ENCODE results near the gene UGT1A8.

DNA sequence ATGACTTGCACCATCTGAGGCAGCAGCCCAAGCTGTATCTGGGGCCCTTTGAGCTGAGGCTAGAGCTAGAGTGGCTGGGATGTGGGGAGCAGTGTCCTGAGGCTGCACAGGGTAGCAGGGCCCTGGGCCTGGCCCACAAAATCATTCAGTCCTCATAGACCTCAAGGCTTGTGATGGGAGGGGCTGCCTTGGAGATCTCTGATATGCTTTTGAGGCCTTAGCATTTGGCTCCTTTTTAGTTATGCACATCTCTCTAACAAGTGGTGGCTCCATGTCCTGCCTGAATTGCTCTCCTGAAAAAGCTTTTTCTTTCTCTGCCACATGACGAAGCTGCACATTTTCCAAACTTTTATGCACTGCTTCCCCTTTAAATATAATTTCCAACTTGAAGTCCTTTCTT is 11.8 kb upstream of the UGT1A8 start:
- TF ChIP-seq, protein P1, sequence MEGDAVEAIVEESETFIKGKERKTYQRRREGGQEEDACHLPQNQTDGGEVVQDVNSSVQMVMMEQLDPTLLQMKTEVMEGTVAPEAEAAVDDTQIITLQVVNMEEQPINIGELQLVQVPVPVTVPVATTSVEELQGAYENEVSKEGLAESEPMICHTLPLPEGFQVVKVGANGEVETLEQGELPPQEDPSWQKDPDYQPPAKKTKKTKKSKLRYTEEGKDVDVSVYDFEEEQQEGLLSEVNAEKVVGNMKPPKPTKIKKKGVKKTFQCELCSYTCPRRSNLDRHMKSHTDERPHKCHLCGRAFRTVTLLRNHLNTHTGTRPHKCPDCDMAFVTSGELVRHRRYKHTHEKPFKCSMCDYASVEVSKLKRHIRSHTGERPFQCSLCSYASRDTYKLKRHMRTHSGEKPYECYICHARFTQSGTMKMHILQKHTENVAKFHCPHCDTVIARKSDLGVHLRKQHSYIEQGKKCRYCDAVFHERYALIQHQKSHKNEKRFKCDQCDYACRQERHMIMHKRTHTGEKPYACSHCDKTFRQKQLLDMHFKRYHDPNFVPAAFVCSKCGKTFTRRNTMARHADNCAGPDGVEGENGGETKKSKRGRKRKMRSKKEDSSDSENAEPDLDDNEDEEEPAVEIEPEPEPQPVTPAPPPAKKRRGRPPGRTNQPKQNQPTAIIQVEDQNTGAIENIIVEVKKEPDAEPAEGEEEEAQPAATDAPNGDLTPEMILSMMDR (IDR thresholded peaks at IDR 0.05) = no peak
- no peak for TF ChIP-seq POLR2AphosphoS5 (IDR thresholded peaks at IDR 0.05; ENCODE audit: insufficient read depth in 1 of 2, low read depth in 1 of 2)

All from vagina (tissue), 2 donors.